HFFc6 (cell line): ENCODE results near the gene SDHAF2. TPM values are rescaled to one million over a fixed set of nuclear protein-coding genes. Genes with fewer than 3 reads are reported as not detected.

Source experiments
- DNase-seq: peaks from one replicate; pipeline ENCODE4 v3.0.0-alpha.2; 2018
- H3K27ac Mint-ChIP-seq: 2 replicates; pipeline ENCODE4 v1.8.0; 2020; ENCODE audit warnings: mild to moderate bottlenecking, mixed read lengths
- H3K27me3 Mint-ChIP-seq: 2 replicates; pipeline ENCODE4 v1.8.0; 2021; ENCODE audit warnings: mild to moderate bottlenecking, moderate library complexity, mixed read lengths; ENCODE audit not compliant: insufficient read depth
- H3K36me3 Mint-ChIP-seq: 2 replicates; pipeline ENCODE4 v1.8.0; 2021; ENCODE audit warnings: low read depth, mixed read lengths
- H3K4me1 Mint-ChIP-seq: 2 replicates; pipeline ENCODE4 v1.8.0; 2020; ENCODE audit warnings: low read depth, mixed read lengths
- H3K4me3 Mint-ChIP-seq: 2 replicates; pipeline ENCODE4 v1.8.0; 2020; ENCODE audit warnings: mild to moderate bottlenecking, moderate library complexity, mixed read lengths
- H3K9me3 Mint-ChIP-seq: 2 replicates; pipeline ENCODE4 v1.8.0; 2020; ENCODE audit warnings: mild to moderate bottlenecking, mixed read lengths
- CTCF ChIP-seq: fragments of 200-600 bp; sonication (generic); IDR thresholded peaks from 2 replicates; pipeline ENCODE4 v1.5.0; 2021; ENCODE audit warnings: antibody characterized with exemption, mild to moderate bottlenecking
- total RNA-seq, 6 experiments: library from RNA; stranded (reverse); fragmentation: NEBNext Ultra II Directional; extraction: Animal tissue kit (Norgen Biotek cat#: 25700); gene quantifications; 2 replicates in 1 of 6; 3 replicates in 5 of 6; pipeline ENCODE4 v1.2.3, GENCODE V29; 2021

The SDHAF2 gene
- total RNA-seq, 6 experiments from 2014 or later, result 33.9 to 43.0 (median 38.3) TPM

GRCh38 chr11:61414547-61414946, 15.4 kb upstream of the SDHAF2 start:
- Mint-ChIP-seq H3K27ac (peak overlapping the region; percentile 52; the same call in 1 of the 2 replicates), H3K36me3 (peaks cover 48% of the 10 kb centered on the region), H3K9me3 (no peaks in the 10 kb centered on the region), H3K27me3 (no peaks in the 10 kb centered on the region), H3K4me1 (peaks cover 13% of the 10 kb centered on the region), H3K4me3 (no peak overlapping the region)
- no peak for DNase-seq
- TF ChIP-seq CTCF, result no peak

- no peak for DNase-seq
- Mint-ChIP-seq H3K9me3 (no peaks in the 10 kb centered on the region), H3K4me1 (peaks cover 13% of the 10 kb centered on the region), H3K27ac (no peak overlapping the region), H3K27me3 (no peaks in the 10 kb centered on the region), H3K4me3 (no peak overlapping the region), H3K36me3 (peaks cover 51% of the 10 kb centered on the region)
- no peak for TF ChIP-seq CTCF
Observed at GRCh38 chr11:61415381-61415780, 14.5 kb upstream of the SDHAF2 start.

GRCh38 chr11:61416941-61417340, 13.0 kb upstream of the SDHAF2 start:
- TF ChIP-seq CTCF, result no peak
- Mint-ChIP-seq H3K27ac (peak overlapping the region; percentile 2; the same call in 1 of the 2 replicates), H3K9me3 (no peaks in the 10 kb centered on the region), H3K27me3 (no peaks in the 10 kb centered on the region), H3K4me1 (peaks cover 13% of the 10 kb centered on the region), H3K36me3 (peaks cover 47% of the 10 kb centered on the region), H3K4me3 (no peak overlapping the region)
- DNase-seq, result no peak

- TF ChIP-seq CTCF, result no peak
- Mint-ChIP-seq H3K4me1 (peaks cover 13% of the 10 kb centered on the region), H3K27me3 (no peaks in the 10 kb centered on the region), H3K36me3 (peaks cover 51% of the 10 kb centered on the region), H3K4me3 (no peak overlapping the region), H3K9me3 (no peaks in the 10 kb centered on the region), H3K27ac (peak overlapping the region; percentile 64)
- DNase-seq, result peak; percentile 13
Observed at GRCh38 chr11:61417670-61418069, 12.3 kb upstream of the SDHAF2 start.

GRCh38 chr11:61418136-61418535, 11.8 kb upstream of the SDHAF2 start:
- H3K4me3 Mint-ChIP-seq, result no peak overlapping the region
- peak overlapping the region; percentile 64 for H3K27ac Mint-ChIP-seq
- H3K27me3 Mint-ChIP-seq, result no peaks in the 10 kb centered on the region
- peaks cover 52% of the 10 kb centered on the region for H3K36me3 Mint-ChIP-seq
- no peaks in the 10 kb centered on the region for H3K9me3 Mint-ChIP-seq
- no peak for TF ChIP-seq CTCF
- no peak for DNase-seq
- peaks cover 13% of the 10 kb centered on the region for H3K4me1 Mint-ChIP-seq

- Mint-ChIP-seq H3K36me3 (peaks cover 37% of the 10 kb centered on the region), H3K4me3 (no peak overlapping the region), H3K27me3 (no peaks in the 10 kb centered on the region), H3K9me3 (no peaks in the 10 kb centered on the region), H3K4me1 (peaks cover 19% of the 10 kb centered on the region), H3K27ac (no peak overlapping the region)
- DNase-seq, result no peak
- TF ChIP-seq CTCF, result no peak
Observed at GRCh38 chr11:61422226-61422625, 7.7 kb upstream of the SDHAF2 start.
